Activated CD4-positive, alpha-beta T cell treated with anti-CD3 and anti-CD28 coated beads for 36 hours (primary cell): ENCODE results near the gene CD2AP. TPM values are rescaled to one million over a fixed set of nuclear protein-coding genes. Genes with fewer than 3 reads are reported as not detected.

Source experiments
- ATAC-seq: fragments of 200-7000 bp; cut with Tn5 transposase; one replicate; pipeline ENCODE4 v1.10.0; 2021; ENCODE audit warnings: mild to moderate bottlenecking, moderate library complexity
- CTCF ChIA-PET: fragments of 350-600 bp; sonication (Branson Sonifier 250); formaldehyde crosslinking; loops from one replicate; lab custom pipeline; 2021; ENCODE audit warnings: antibody characterized with exemption; lab: Charles Lee
- POLR2A ChIA-PET: fragments of 350-600 bp; sonication (Branson Sonifier 250); formaldehyde crosslinking; loops from one replicate; lab custom pipeline; 2021; ENCODE audit warnings: antibody characterized with exemption, inconsistent platforms; lab: Charles Lee
- DNase-seq: peaks from one replicate; pipeline ENCODE4 v3.0.0-alpha.2; 2020
- H3K27ac Mint-ChIP-seq: one replicate; pipeline ENCODE4 v1.8.0; 2021; ENCODE audit warnings: mixed read lengths
- H3K27me3 Mint-ChIP-seq: one replicate; pipeline ENCODE4 v1.8.0; 2021; ENCODE audit warnings: mixed read lengths
- H3K36me3 Mint-ChIP-seq: one replicate; pipeline ENCODE4 v1.8.0; 2021; ENCODE audit warnings: low read depth, mixed read lengths
- H3K4me1 Mint-ChIP-seq: one replicate; pipeline ENCODE4 v1.8.0; 2021; ENCODE audit warnings: mixed read lengths
- H3K4me3 Mint-ChIP-seq: one replicate; pipeline ENCODE4 v1.8.0; 2021; ENCODE audit warnings: mild to moderate bottlenecking, moderate library complexity, mixed read lengths
- H3K9me3 Mint-ChIP-seq: one replicate; pipeline ENCODE4 v1.8.0; 2021; ENCODE audit warnings: low read depth, mixed read lengths
- intact Hi-C, 2 experiments: fragments of 100-400 bp; cut with DNase I in 1 of 2; cut with micrococcal nuclease in 1 of 2; formaldehyde crosslinking; loops; one replicate each; pipeline versions ENCODE4 v1.14.2 to v1.15.1; 2022 to 2024; cut with DNase I, micrococcal nuclease
- total RNA-seq, 2 experiments: library from RNA; stranded (reverse); gene quantifications; one replicate each; pipeline ENCODE4 v1.2.3, GENCODE V29; 2021

Gene CD2AP
- total RNA-seq, 2 experiments from 2014 or later: 28.4 to 29.3 TPM

GRCh38 chr6:47665112-47665511 is 187.5 kb downstream of the CD2AP start:
- no peak overlapping the region for H3K4me3 Mint-ChIP-seq
- ChIA-PET CTCF (no interaction called here), POLR2A (no interaction called here)
- ATAC-seq (no peak), DNase-seq (no peak)
- H3K4me1 Mint-ChIP-seq: no peaks in the 10 kb centered on the region
- H3K9me3 Mint-ChIP-seq: no peaks in the 10 kb centered on the region
- no peak overlapping the region for H3K27ac Mint-ChIP-seq
- intact Hi-C loops: no loop called here
- H3K36me3 Mint-ChIP-seq: no peaks in the 10 kb centered on the region
- H3K27me3 Mint-ChIP-seq: peaks cover 32% of the 10 kb centered on the region

GRCh38 chr6:47669684-47670513 is 192.3 kb downstream of the CD2AP start:
- Mint-ChIP-seq H3K4me3 (no peak overlapping the region), H3K27ac (no peak overlapping the region), H3K4me1 (no peaks in the 10 kb centered on the region), H3K27me3 (peaks cover 36% of the 10 kb centered on the region), H3K36me3 (no peaks in the 10 kb centered on the region), H3K9me3 (no peaks in the 10 kb centered on the region)
- DNase-seq (no peak), ATAC-seq (no peak)
- ChIA-PET CTCF (interaction anchor here (0.8 kb wide), 1 partner anchor 245 kb away, joined by 3 read pairs; no protein-coding TSS in a partner anchor), POLR2A (interaction anchor here (0.8 kb wide), 1 partner anchor 1651 kb away, joined by 5 read pairs; no protein-coding TSS in a partner anchor)
- intact Hi-C loops: no loop called here

GRCh38 chr6:47670851-47671250 is 193.3 kb downstream of the CD2AP start:
- Mint-ChIP-seq H3K9me3 (no peaks in the 10 kb centered on the region), H3K4me1 (no peaks in the 10 kb centered on the region), H3K27me3 (peaks cover 33% of the 10 kb centered on the region), H3K36me3 (no peaks in the 10 kb centered on the region), H3K27ac (no peak overlapping the region), H3K4me3 (no peak overlapping the region)
- CTCF ChIA-PET: no interaction called here
- ATAC-seq (no peak), DNase-seq (no peak)
- POLR2A ChIA-PET: no interaction called here
- intact Hi-C loops: no loop called here

GRCh38 chr6:47671777-47672176 is 194.2 kb downstream of the CD2AP start:
- intact Hi-C loops: no loop called here
- POLR2A ChIA-PET: interaction anchor here (0.6 kb wide), 1 partner anchor 62 kb away, joined by 3 read pairs; no protein-coding TSS in a partner anchor
- CTCF ChIA-PET: interaction anchor here (1.7 kb wide), 1 partner anchor 43 kb away, joined by 5 read pairs; no protein-coding TSS in a partner anchor
- Mint-ChIP-seq H3K4me3 (no peak overlapping the region), H3K27me3 (peaks cover 28% of the 10 kb centered on the region), H3K9me3 (no peaks in the 10 kb centered on the region), H3K4me1 (no peaks in the 10 kb centered on the region), H3K36me3 (no peaks in the 10 kb centered on the region), H3K27ac (no peak overlapping the region)
- DNase-seq: no peak
- ATAC-seq: no peak

GRCh38 chr6:47672816-47673215 is 195.2 kb downstream of the CD2AP start:
- ChIA-PET POLR2A (no interaction called here), CTCF (interaction anchor here (1.1 to 1.7 kb wide), 3 partner anchors 10 to 108 kb away, joined by 3 to 5 read pairs (median 5); no protein-coding TSS in a partner anchor)
- no peak for DNase-seq
- ATAC-seq: no peak
- intact Hi-C loops: no loop called here
- Mint-ChIP-seq H3K36me3 (no peaks in the 10 kb centered on the region), H3K4me3 (no peak overlapping the region), H3K27ac (no peak overlapping the region), H3K4me1 (no peaks in the 10 kb centered on the region), H3K9me3 (no peaks in the 10 kb centered on the region), H3K27me3 (peaks cover 23% of the 10 kb centered on the region)

- H3K4me1 Mint-ChIP-seq: no peaks in the 10 kb centered on the region
- DNase-seq (no peak), ATAC-seq (no peak)
- peaks cover 15% of the 10 kb centered on the region for H3K27me3 Mint-ChIP-seq
- POLR2A ChIA-PET: no interaction called here
- no peak overlapping the region for H3K4me3 Mint-ChIP-seq
- CTCF ChIA-PET: no interaction called here
- intact Hi-C loops: no loop called here
- no peaks in the 10 kb centered on the region for H3K9me3 Mint-ChIP-seq
- H3K27ac Mint-ChIP-seq: no peak overlapping the region
- H3K36me3 Mint-ChIP-seq: no peaks in the 10 kb centered on the region
Measured at GRCh38 chr6:47674673-47675072, 197.1 kb downstream of the CD2AP start.

Other genes starting within 250 kb of the CD2AP start
- 1 to 10 TPM; 2.6 to 2.8 TPM for gene TNFRSF21, start 167.9 kb upstream of the CD2AP start, total RNA-seq
- not detected for gene ADGRF4, start 220.8 kb downstream of the CD2AP start, total RNA-seq